Bronchial epithelial cell (primary cell): ENCODE measurements around the gene GMDS. TPM values are rescaled to one million over a fixed set of nuclear protein-coding genes. Genes with fewer than 3 reads are reported as not detected.

Experiments
- DNase-seq: peaks from one replicate; pipeline ENCODE4 v3.0.0-alpha.2; 2010; ENCODE audit warnings: low read depth
- FAIRE-seq: peaks from 2 replicates; lab custom pipeline; 2011; peaks lifted over from hg19 to GRCh38; lab: Jason Lieb, UNC
- H3K27me3 ChIP-seq: 2 replicates; pipeline ENCODE4 v1.5.1; 2011; ENCODE audit warnings: low read length; ENCODE audit not compliant: control insufficient read depth, insufficient read depth
- H3K36me3 ChIP-seq: 2 replicates; pipeline ENCODE4 v1.5.1; 2011; ENCODE audit warnings: low read length; ENCODE audit not compliant: control insufficient read depth, insufficient read depth
- H3K4me3 ChIP-seq: 2 replicates; pipeline ENCODE4 v1.5.1; 2011; ENCODE audit warnings: mild to moderate bottlenecking, low read depth, low read length, control low read depth
- total RNA-seq: library from RNA; depleted of rRNA; stranded (reverse); fragments of >200 nt; gene quantifications from 2 replicates; pipeline ENCODE4 v1.2.1, GENCODE V29; 2014
- TF ChIP-seq, protein P1 (sequence below): IDR thresholded peaks from 2 replicates; pipeline ENCODE4 v1.5.1; 2011; ENCODE audit warnings: mild to moderate bottlenecking, moderate library complexity, low read length, control low read depth, inconsistent platforms; ENCODE audit not compliant: insufficient read depth, severe bottlenecking

GMDS gene
- total RNA-seq, 1 donor from 2014 or later, result 8.2 TPM

- no peak for FAIRE-seq
Measured at GRCh38 chr6:2215342-2215741, 30.1 kb downstream of the GMDS start.

GRCh38 chr6:2213086-2213485 lies 32.3 kb downstream of the GMDS start:
- FAIRE-seq (no peak), DNase-seq (no peak)
- Histone ChIP-seq H3K27me3 (no peaks in the 10 kb centered on the region), H3K36me3 (no peaks in the 10 kb centered on the region), H3K4me3 (no peak overlapping the region)
- TF ChIP-seq, protein P1, sequence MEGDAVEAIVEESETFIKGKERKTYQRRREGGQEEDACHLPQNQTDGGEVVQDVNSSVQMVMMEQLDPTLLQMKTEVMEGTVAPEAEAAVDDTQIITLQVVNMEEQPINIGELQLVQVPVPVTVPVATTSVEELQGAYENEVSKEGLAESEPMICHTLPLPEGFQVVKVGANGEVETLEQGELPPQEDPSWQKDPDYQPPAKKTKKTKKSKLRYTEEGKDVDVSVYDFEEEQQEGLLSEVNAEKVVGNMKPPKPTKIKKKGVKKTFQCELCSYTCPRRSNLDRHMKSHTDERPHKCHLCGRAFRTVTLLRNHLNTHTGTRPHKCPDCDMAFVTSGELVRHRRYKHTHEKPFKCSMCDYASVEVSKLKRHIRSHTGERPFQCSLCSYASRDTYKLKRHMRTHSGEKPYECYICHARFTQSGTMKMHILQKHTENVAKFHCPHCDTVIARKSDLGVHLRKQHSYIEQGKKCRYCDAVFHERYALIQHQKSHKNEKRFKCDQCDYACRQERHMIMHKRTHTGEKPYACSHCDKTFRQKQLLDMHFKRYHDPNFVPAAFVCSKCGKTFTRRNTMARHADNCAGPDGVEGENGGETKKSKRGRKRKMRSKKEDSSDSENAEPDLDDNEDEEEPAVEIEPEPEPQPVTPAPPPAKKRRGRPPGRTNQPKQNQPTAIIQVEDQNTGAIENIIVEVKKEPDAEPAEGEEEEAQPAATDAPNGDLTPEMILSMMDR, result no peak

More at GRCh38 chr6:2215342-2215741, 30.1 kb downstream of the GMDS start:
- Histone ChIP-seq H3K27me3 (no peaks in the 10 kb centered on the region), H3K4me3 (no peak overlapping the region), H3K36me3 (no peaks in the 10 kb centered on the region)
- DNase-seq, result no peak
- TF ChIP-seq, protein P1, result no peak

- FAIRE-seq, result no peak
- Histone ChIP-seq H3K36me3 (no peaks in the 10 kb centered on the region), H3K4me3 (no peak overlapping the region), H3K27me3 (no peaks in the 10 kb centered on the region)
- DNase-seq, result peak; percentile 69
- TF ChIP-seq, protein P1, result peak; percentile 90
Measured at GRCh38 chr6:2209226-2209809, 36.1 kb downstream of the GMDS start.

GRCh38 chr6:2208468-2208867 lies 36.9 kb downstream of the GMDS start:
- FAIRE-seq, result no peak
- TF ChIP-seq, protein P1, result no peak
- Histone ChIP-seq H3K27me3 (no peaks in the 10 kb centered on the region), H3K36me3 (no peaks in the 10 kb centered on the region), H3K4me3 (no peak overlapping the region)
- no peak for DNase-seq

DNA sequence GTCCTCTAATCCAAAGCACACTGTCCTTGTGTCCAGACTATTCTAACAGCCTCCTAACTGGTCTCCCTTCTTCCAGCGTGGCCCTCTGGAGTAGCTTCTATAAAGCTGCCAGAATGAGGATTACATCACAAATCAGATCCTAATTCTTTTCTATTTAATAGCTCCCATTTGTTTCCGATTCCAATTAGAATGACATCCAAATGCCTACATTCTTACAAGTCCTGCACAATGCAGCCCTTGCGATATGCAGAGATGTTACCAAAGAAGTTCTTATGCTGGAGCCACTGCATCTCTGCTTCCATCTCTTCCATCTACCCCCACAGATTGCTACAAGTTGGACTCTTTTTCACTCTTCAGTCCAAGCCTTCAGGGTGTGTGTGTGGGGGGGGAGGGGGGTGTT lies 40.0 kb downstream of the GMDS start:
- TF ChIP-seq, protein P1, result no peak
- no peak overlapping the region for H3K4me3 ChIP-seq
- H3K27me3 ChIP-seq, result no peaks in the 10 kb centered on the region
- no peaks in the 10 kb centered on the region for H3K36me3 ChIP-seq
- no peak for DNase-seq
- FAIRE-seq, result no peak

- H3K27me3 ChIP-seq, result no peaks in the 10 kb centered on the region
- DNase-seq (peak; percentile 78), FAIRE-seq (no peak)
- TF ChIP-seq, protein P1, result no peak
- no peak overlapping the region for H3K4me3 ChIP-seq
- H3K36me3 ChIP-seq, result no peaks in the 10 kb centered on the region
Measured at GRCh38 chr6:2204272-2204671, 41.1 kb downstream of the GMDS start.
